Lung (tissue), 12 donors: ENCODE measurements around the gene ATF6. TPM values are rescaled to one million over a fixed set of nuclear protein-coding genes. Genes with fewer than 3 reads are reported as not detected.

Experiments used
- ATAC-seq: fragments of 200-7000 bp; cut with Tn5 transposase; one replicate; pipeline ENCODE4 v1.9.1; 2020; ENCODE audit warnings: moderate number of reproducible peaks; ENCODE audit not compliant: insufficient read depth, low FRiP score
- DNase-seq, 3 donors: peaks; one replicate each; pipeline ENCODE4 v3.0.0-alpha.2; 2013 to 2017
- H3K27ac ChIP-seq, 2 donors: one replicate each; pipeline ENCODE4 v1.5.1; 2013; ENCODE audit warnings: mild to moderate bottlenecking in 2 of 2, moderate library complexity in 2 of 2, control low read depth in 1 of 2, inconsistent platforms in 1 of 2, low read depth in 1 of 2, low read length in 1 of 2
- H3K27me3 ChIP-seq, 3 donors: one replicate each; pipeline ENCODE4 v1.5.1; 2013; ENCODE audit warnings: low read length in 2 of 3; ENCODE audit not compliant: control insufficient read depth in 3 of 3, insufficient read depth in 3 of 3
- H3K36me3 ChIP-seq, 4 donors: one replicate each; pipeline ENCODE4 v1.5.1; 2013; ENCODE audit warnings: low read length in 4 of 4, mild to moderate bottlenecking in 1 of 4, moderate library complexity in 1 of 4; ENCODE audit not compliant: control insufficient read depth in 4 of 4, insufficient read depth in 4 of 4
- H3K4me1 ChIP-seq, 5 donors: one replicate each; pipeline ENCODE4 v1.5.1; 2013; ENCODE audit warnings: low read length in 5 of 5, mild to moderate bottlenecking in 2 of 5, moderate library complexity in 1 of 5; ENCODE audit not compliant: control insufficient read depth in 5 of 5, insufficient read depth in 5 of 5
- H3K4me3 ChIP-seq: one replicate; pipeline ENCODE4 v1.5.1; 2013; ENCODE audit warnings: mild to moderate bottlenecking, control low read depth, moderate library complexity
- H3K9ac ChIP-seq, 2 donors: one replicate each; pipeline ENCODE4 v1.5.1; 2013; ENCODE audit warnings: low read length in 2 of 2, control low read depth in 1 of 2; ENCODE audit not compliant: insufficient read depth in 1 of 2
- H3K9me3 ChIP-seq, 4 donors: one replicate each; pipeline ENCODE4 v1.5.1; 2013; ENCODE audit warnings: low read length in 3 of 4, mild to moderate bottlenecking in 1 of 4, moderate library complexity in 1 of 4; ENCODE audit not compliant: control insufficient read depth in 4 of 4, insufficient read depth in 3 of 4
- CTCF ChIP-seq: IDR thresholded peaks from 2 replicates; pipeline ENCODE4 v1.5.1; 2012; ENCODE audit warnings: mild to moderate bottlenecking; ENCODE audit errors: control extremely low read depth, extremely low read depth
- WGBS, 2 donors: extraction: QIAGEN DNeasy Blood & Tissue Kit; methylation state at CpG; one replicate each; pipeline ENCODE4 v1.1.7; 2013; 5-methylcytosine and 5-hydroxymethylcytosine counted together
- polyA plus RNA-seq, 2 donors: library from polyadenylated mRNA; stranded (reverse); fragments of 200-250 nt; gene quantifications; one replicate each; pipeline ENCODE4 v1.2.1, GENCODE V29; 2013
- total RNA-seq, 2 donors: library from RNA; depleted of rRNA in 1 of 2; stranded (reverse); fragments of >200 nt in 1 of 2; gene quantifications; one replicate each; pipeline ENCODE4 v1.2.1, GENCODE V29; 2014 to 2021
- donor health status: control.
- donor health status: control.
- donor health status: Bipolar disorder and iron deficiency.
- donor health status: healthy.
- donor health status: DM: yes; HTN: yes; CAD: no.

Gene ATF6
- total and polyA plus RNA-seq, 4 donors = 4.3 to 44.8 (median 22.6) TPM

GRCh38 chr1:161726473-161727255, 39.5 kb upstream of the ATF6 start:
- DNase-seq (peak; percentile 92 to 94 (median 93)), ATAC-seq (peak; percentile 91)
- H3K4me3 ChIP-seq = peak overlapping the region; percentile 74
- no peaks in the 10 kb centered on the region for H3K36me3 ChIP-seq
- H3K27me3 ChIP-seq = peaks cover 0 to 4% (median 0%) of the 10 kb centered on the region in 3 donors
- H3K9ac ChIP-seq = peak overlapping the region; percentile 57 to 65
- H3K27ac ChIP-seq = peak overlapping the region; percentile 68 to 85
- H3K4me1 ChIP-seq = peaks cover 0 to 9% (median 0%) of the 10 kb centered on the region in 5 donors
- no peaks in the 10 kb centered on the region for H3K9me3 ChIP-seq
- no peak for TF ChIP-seq CTCF
- WGBS, 2 donors = 0% methylated on average over 48 to 82 of the region's 83 CpGs

- no peak for TF ChIP-seq CTCF
- peaks cover 0 to 9% (median 0%) of the 10 kb centered on the region in 5 donors for H3K4me1 ChIP-seq
- ATAC-seq (no peak), DNase-seq (peak in 2 of 3 donors; percentile 34 to 49)
- H3K4me3 ChIP-seq = peak overlapping the region; percentile 56
- H3K9me3 ChIP-seq = no peaks in the 10 kb centered on the region
- peaks cover 0 to 7% (median 2%) of the 10 kb centered on the region in 3 donors for H3K27me3 ChIP-seq
- WGBS, 2 donors = 3 to 4% methylated on average over 38 of the region's 38 CpGs
- peak overlapping the region; percentile 57 to 65 for H3K9ac ChIP-seq
- H3K27ac ChIP-seq = peak overlapping the region; percentile 55 to 68
- H3K36me3 ChIP-seq = no peaks in the 10 kb centered on the region
Observed at GRCh38 chr1:161727256-161727924, 38.7 kb upstream of the ATF6 start.

- 60 to 84% methylated on average over 4 to 5 of the region's 7 CpGs for WGBS, 2 donors
- H3K36me3 ChIP-seq = no peaks in the 10 kb centered on the region
- H3K27me3 ChIP-seq = peaks cover 0 to 12% (median 5%) of the 10 kb centered on the region in 3 donors
- H3K4me3 ChIP-seq = no peak overlapping the region
- H3K27ac ChIP-seq = no peak overlapping the region
- H3K9me3 ChIP-seq = no peaks in the 10 kb centered on the region
- no peak for TF ChIP-seq CTCF
- no peak overlapping the region for H3K9ac ChIP-seq
- ATAC-seq (no peak), DNase-seq (no peak)
- H3K4me1 ChIP-seq = peaks cover 0 to 9% (median 0%) of the 10 kb centered on the region in 5 donors
Observed at GRCh38 chr1:161728376-161729226, 37.5 kb upstream of the ATF6 start.
